Panc1 (cell line): ENCODE results near the gene SDF4.

Source experiments
- CTCF ChIP-seq: fragments of 450-650 bp; IDR thresholded peaks from 2 replicates; pipeline ENCODE4 v1.5.1; 2017; ENCODE audit warnings: mild to moderate bottlenecking
- SIN3A ChIP-seq: IDR thresholded peaks from 2 replicates; pipeline ENCODE4 v1.6.1; 2012; ENCODE audit warnings: low read depth, mild to moderate bottlenecking, low read length, moderate library complexity, borderline replicate concordance; ENCODE audit not compliant: insufficient read depth

DNA sequence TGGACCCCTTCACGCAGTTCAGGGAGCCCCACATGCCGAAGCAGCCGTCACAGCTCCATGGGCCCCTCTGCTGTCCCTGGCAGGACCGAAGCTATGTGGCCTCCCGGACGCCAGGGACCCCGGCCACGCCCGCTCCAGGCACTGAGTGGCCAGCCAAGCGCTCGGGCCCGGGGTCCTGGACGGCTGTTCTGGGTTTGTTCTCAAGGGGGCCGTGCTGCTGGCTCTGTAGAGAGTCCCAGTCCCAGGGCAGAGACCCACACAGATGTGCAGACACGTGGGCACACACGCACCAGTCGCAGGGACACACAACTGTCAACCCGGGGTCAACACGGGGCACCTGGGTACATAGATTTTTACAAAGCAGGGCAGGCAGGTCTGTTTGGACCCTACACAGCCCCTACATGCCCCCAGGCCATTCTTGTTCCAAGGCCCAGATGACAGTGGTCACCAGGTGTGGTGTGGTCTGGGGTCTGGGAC is 6.9 kb upstream of the SDF4 start:
- no peak for TF ChIP-seq CTCF
- no peak for TF ChIP-seq SIN3A
